Endothelial cell of hepatic sinusoid (primary cell): ENCODE data around the gene CRIM1.

ENCODE experiments used
- in situ Hi-C: cut with HindIII; loops from 2 replicates; pipeline ENCODE4 v1.10.0; 2017; ENCODE audit warnings: low sequenced_read_pairs

The CRIM1 gene

GRCh38 chr2:36371070-36371874, 15.7 kb downstream of the CRIM1 start:
- in situ Hi-C loops = no loop called here

GRCh38 chr2:36371928-36372391, 16.4 kb downstream of the CRIM1 start:
- in situ Hi-C loops = no loop called here

- in situ Hi-C loops = no loop called here
Observed at GRCh38 chr2:36373149-36373926, 17.8 kb downstream of the CRIM1 start.

- in situ Hi-C loops = no loop called here
Observed at GRCh38 chr2:36374585-36374984, 19.0 kb downstream of the CRIM1 start.

DNA sequence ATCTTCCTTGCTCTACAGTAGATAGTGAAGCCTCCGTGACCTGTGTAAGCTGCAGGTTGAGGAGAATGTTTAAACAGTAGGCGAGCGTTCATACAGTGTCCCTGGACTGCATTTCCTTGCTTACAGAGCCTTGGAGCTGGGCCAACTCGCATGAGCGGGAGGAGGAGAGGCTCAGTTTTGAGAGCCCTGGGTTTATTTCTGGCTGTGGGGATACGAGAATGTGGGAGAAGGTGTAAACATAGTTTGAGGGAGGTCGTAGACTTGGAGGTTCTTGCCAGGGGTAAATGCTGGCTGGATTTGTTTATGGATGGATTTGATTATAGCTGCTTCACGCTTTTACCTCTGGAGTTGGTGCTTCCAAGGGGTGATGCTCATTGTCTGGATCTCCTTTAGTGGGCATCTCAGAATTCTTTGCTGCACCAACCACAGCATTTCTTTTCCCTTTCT, 20.8 kb downstream of the CRIM1 start:
- in situ Hi-C loops = no loop called here

DNA sequence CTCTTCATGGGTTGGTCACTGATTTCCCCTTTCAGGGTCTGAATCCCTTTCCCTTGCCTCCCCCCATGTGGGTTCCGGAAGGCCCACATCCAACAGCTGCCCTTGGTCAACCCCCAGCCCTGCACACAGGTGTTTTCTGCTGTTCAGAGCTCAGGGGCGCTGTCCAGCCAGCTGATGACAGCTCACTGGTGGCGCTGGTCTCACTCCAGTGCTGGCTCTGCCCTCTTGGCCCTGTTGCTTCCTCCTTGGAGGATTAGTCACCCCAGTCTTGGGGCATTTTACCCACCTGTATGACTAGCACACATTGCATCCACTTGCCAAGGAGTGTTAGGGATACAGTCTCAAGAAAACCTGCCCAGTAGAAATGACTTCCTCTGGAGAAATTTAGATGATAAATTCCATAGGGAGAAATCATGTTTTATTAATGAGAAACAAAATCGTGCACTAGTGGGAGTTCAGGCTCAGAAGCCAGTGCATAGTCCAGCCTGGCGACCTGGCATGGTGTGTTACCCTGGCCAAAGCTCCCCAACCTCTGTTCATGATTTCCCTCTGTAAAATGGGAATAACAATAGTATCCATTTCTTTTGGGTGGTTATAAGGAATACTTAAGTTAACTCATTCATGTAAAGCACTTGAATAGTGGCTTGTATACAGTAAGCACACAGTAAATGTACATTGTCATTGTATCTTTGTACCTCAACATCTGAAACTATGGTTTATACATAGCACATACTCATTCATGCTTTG, 21.6 kb downstream of the CRIM1 start:
- in situ Hi-C loops = no loop called here

DNA sequence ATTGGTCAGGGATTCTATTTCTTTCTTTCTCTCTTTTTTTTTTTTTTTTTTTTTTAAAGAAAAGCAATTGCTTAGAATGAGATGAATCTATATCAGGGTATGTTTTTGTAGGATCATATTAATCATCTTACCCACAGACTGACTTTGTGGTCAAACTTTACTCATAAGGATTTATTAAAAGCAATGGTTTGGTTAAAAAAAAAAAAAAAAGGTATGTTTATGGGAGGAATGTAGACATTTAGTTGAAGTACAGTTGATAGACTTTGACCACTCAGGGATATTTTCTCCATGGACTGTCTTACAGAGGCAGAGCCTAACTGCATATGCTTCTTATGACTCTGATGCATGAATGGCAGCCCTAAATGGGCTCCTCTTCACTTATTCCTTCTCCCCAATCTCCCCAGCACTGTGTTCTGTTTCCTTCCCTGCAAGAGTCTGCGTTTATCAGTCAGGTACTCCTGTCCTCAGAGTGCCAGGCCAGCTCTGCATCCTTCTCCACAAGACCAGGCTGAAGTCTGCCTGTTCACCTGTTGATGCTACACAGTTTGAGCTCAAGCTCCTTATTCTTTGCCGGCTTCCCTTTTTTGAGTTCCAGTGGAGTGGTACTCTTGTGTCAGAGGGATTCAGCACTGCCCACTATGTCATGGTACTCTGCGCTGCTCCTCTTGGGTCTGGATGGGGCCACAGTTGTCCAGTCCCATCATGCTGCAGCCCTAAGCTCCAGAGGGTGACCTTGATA, 24.3 kb downstream of the CRIM1 start:
- in situ Hi-C loops = no loop called here

DNA sequence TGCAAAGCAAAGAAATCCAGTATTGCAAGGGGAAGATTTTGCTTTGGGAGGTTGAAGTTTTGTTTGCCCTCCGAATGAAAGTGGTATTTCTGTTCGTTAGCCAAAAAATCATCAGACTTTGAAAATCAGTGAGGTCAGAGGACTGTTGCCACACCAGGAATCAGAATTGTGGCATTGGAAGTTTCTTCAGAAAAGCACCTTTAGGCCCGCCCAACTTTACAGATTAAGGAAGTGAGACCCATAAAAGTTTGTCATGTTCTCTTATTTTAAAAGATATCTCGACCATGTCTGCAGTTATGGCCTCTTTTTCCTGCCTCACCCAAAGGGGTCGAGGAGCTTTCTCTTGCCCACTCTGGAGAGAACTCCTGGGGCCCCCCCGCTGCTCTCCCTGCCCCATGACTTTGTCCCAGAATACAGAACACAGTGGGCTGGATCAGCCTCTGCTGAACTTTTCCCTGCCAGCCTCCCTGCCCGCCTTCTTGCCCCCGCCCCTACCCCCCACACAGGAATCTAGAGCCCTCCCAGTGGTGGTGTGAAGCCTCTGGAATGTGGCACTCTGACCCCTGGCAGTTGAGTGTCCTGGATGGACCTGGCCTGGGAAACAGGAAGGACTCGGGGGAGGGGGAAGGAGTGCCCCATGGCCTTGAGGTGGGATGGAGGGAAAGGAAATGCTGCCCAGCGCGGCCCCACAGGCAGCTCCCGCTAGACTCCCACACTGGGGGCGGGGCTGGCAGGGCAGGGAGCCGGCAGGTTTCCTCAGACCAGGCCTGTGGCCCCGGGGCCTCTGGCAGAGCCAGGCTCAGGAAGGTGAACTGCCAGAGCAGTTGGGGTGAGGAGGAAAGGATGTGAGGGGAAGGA, 25.3 kb downstream of the CRIM1 start:
- in situ Hi-C loops = no loop called here

- in situ Hi-C loops = no loop called here
Observed at GRCh38 chr2:36381993-36382392, 26.4 kb downstream of the CRIM1 start.

- in situ Hi-C loops = no loop called here
Observed at GRCh38 chr2:36382472-36382871, 26.9 kb downstream of the CRIM1 start.

- in situ Hi-C loops = no loop called here
Observed at GRCh38 chr2:36383726-36384125, 28.1 kb downstream of the CRIM1 start.

GRCh38 chr2:36384454-36384853, 28.9 kb downstream of the CRIM1 start:
- in situ Hi-C loops = no loop called here

- in situ Hi-C loops = no loop called here
Observed at GRCh38 chr2:36385603-36386002, 30.0 kb downstream of the CRIM1 start.

DNA sequence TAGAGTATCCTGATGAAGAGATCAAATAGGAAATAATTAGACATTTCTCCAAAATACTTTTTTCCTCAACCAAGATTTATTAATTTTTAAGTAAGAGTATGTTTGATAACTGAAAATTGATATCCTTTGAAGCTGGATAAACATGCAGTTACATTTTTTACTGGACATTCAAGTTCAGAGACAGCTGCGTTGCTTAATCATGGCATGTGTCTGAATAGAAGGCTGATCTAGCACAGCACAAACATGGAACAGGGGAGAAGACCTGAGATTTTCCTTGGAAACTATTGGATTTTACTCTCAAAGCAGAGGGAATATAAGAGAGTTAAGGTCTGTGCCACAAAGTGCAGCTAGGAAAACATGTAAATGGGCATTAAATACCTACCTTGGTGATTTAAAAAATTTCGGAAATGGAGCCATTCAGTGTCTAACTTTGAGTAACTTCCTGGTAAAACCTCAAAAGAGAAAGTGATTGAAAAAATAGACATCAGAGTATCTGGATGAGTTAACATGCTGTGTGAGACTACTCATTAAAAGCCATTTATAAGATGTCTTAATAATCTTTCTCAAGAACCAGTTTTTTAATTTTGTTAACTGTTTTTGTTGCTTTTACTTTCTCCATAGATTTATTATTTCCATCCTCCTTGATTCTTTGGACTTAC, 31.8 kb downstream of the CRIM1 start:
- in situ Hi-C loops = no loop called here

- in situ Hi-C loops = no loop called here
Observed at GRCh38 chr2:36388472-36388871, 32.9 kb downstream of the CRIM1 start.

GRCh38 chr2:36389091-36389564, 33.5 kb downstream of the CRIM1 start:
- in situ Hi-C loops = no loop called here

DNA sequence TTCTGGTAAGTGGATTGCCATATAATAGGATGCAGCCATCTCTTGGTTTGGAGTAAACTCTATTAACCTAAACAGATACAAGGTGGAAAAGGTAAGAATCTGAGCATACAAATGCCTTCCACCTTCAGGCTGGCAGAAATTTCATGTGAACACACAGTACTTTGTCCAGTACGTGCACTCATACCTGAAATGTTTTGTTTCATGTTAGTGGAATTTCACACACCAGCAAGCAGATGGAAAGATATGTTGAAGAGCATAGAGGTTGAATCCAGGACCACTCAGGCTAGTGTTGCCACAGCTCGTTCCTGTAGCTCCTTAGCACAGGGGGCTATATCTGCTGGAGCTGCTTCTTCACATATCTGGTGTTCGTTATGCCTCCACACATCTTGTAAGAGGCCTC, 34.0 kb downstream of the CRIM1 start:
- in situ Hi-C loops = no loop called here

DNA sequence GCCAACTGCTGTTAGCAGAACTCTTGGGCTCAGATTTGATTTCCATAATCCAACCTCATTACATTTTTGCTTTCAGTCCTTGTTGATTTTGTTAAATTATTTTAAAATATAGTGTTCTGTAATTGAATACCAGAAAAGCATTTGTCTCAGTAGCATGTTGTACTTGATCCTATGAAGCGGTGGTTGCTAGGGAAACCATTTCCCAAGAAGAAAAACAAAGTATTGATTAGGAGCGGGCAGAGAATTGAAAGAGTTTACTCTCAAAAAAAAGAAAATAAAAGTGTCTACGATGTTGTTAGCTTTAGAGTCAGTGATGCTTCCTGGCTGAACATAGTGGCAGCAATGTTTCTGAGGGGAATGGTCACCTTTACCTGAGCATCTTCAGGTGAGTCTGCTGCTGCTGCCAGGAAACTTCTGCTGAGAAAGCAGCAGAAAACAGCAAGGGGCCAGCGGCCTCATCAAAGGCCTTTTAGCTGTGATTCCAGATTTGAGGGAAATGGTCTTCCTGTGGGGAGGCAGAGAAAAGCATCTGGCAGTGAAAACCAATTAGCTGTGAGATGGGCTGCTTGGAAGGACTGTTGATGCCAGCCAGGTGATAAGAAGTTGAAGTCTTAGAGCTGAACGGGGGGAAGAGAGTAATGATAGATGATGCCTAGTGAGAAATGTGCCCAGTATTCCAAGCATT, 37.1 kb downstream of the CRIM1 start:
- in situ Hi-C loops = no loop called here
